HG03103 (cell line): ENCODE measurements around the gene PGS1.

Experiments
- ATAC-seq: cut with Tn5 transposase; IDR thresholded peaks from one replicate; pipeline ENCODE4 v1.9.1; 2021; ENCODE audit warnings: low read depth; ENCODE audit not compliant: unreplicated experiment

Gene PGS1

GRCh38 chr17:78403822-78404221 lies 25.4 kb downstream of the PGS1 start:
- no peak for ATAC-seq

DNA sequence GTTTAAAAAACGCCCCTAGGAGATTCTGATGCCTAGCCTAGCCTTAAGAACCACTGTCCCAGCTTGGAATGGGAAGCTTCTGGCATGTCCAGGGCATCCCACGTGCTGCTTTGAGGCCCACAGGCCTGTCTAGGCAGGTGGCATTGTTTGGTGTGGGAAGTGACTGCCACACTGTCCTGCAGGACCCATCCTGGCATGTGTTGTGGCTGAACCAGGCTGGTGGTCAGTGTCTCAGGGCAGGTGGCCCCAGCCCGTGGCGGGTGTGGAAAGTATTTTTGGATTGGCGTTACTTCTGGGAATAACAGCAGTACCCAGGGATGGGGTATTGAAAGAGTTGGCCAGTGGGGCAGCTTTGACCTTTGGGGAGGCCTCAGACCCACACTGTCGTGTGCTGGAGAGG lies 27.9 kb downstream of the PGS1 start:
- ATAC-seq = no peak

GRCh38 chr17:78406920-78407319 lies 28.5 kb downstream of the PGS1 start:
- no peak for ATAC-seq

GRCh38 chr17:78407387-78408000 lies 29.0 kb downstream of the PGS1 start:
- ATAC-seq = no peak

- no peak for ATAC-seq
Observed at GRCh38 chr17:78408476-78409050, 30.1 kb downstream of the PGS1 start.

- no peak for ATAC-seq
Observed at GRCh38 chr17:78409191-78409928, 30.9 kb downstream of the PGS1 start.

DNA sequence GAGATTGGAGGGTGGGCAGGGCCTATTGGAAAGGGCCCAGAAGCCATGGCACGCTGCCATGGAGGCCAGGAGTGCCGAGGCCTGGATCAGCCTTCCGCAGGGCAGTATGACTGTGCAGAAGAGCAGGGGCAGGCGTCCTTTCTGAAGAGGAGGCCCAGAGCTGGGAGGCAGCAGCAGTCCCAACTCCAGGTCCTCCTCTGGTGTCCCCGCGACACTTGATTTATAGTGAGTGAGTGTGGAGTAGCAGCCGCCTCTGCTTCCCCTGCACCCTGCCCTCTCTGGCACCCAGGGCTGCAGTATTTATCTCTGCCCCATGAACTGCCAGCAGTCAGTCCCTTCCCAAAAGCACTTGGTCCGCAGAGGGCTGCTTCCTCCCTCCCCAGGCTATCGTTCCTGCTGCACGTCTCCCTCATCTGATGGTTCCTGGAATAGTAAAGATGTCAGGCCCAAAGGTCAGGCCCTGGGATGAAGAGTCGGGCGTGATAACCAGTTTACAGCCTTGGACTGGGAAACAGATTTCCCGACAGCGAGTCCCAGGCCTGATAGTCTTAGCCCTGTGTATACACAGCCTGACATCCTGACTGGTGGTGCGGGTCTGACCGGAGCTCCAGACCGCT lies 32.9 kb downstream of the PGS1 start:
- ATAC-seq = no peak

DNA sequence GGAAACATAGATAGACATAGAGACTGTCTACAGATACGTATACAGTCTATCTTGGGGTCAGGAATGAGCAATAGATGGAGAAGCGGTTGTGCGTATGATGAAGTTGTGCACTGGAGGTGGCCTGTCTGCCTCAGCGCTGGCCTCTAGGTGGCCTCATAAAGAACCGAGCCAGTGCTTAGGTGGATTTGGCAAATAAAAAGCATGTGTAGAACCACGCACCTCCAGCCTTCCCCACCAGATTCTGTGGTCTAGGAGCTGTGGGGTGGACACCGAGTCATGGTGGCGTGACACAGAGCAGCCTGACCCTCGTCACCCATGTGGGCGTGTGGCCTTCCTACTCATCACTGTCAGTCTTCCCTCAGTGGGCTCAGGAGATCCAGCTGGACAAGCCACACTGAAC lies 34.0 kb downstream of the PGS1 start:
- ATAC-seq = no peak

DNA sequence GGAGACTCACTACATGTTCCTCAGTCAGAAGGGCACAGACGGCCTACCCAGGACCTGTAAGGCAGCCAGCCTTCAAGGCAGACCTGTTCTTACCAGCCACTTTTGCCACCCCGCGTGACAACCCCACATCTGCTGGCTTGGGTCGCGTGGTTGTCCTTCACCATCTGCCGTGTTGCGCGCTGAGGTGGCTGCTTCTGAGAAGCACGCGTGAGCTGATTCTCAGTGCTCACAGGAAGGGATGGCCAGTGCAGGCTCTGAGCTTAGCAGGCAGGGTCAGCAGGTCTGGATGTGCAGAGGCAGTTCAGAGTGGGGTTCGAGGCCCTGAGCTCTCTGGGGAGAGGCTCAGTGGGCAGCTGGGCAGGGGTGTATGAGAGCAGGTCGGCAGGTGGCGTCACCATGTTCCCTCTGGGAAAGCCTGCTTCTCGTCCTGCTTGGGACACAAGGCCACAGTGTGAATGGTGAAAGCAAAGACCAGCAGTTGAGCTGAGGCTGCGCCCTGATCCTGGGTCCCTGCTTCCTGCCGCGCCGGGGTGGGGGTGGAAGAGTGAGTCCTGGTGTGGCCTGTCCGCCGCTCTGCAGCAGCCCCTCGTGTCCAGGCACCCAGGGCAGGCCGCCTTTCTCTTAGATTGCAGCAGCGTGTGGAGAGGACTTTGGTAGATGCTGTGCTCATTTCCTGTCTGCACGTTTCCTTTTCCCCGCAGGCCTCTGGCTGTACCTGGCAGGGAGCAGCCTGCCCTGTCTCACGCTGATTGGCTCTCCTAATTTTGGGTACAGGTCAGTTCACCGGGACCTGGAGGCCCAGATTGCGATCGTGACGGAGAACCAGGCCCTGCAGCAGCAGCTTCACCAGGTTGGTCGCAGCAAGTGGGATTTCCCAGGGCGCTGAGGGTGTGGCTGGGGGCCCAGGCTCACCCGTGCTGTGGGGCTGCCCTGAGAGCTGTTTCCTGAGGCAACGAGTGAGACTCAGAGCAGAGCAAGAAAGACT lies 36.0 kb downstream of the PGS1 start:
- no peak for ATAC-seq

- ATAC-seq = no peak
Observed at GRCh38 chr17:78415821-78416711, 37.6 kb downstream of the PGS1 start.

DNA sequence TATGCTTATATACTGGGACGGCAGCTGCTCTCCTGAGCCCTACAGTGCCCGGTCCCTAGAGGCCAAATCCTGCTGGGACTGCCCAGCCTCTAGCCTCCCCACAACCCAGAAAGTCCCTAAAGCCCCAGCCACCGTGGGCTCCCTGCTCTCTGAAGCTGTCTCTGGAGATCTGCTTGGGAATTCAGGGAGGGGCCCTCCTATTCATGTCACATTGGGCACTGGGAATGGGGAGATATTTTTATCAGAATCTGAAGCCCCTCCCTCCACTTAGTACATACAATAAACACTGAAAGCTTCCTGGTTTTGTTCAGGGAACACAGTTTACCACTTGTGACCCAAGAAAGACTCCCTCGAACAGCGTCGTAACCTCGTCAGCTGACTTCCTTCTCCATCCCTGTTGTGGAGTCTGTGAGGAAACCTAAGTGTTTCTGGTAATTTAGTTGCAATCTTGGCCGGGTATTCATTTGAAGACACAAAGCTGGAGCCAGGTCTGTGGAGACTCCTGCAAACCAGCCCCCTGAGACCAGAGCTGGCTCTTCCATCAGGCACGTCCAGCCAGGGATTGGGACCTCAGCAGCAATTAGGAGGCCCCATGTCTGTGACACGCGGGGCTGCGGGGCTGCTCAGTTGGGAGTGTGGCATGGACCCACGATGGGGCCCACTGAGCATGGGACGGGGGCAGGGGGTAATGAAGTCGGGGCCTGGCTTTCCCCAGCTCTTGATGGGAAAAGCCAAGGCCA lies 38.5 kb downstream of the PGS1 start:
- ATAC-seq = no peak

GRCh38 chr17:78417531-78417909 lies 39.1 kb downstream of the PGS1 start:
- no peak for ATAC-seq

GRCh38 chr17:78418326-78419026 lies 40.0 kb downstream of the PGS1 start:
- no peak for ATAC-seq

GRCh38 chr17:78419970-78420815 lies 41.7 kb downstream of the PGS1 start:
- no peak for ATAC-seq

- ATAC-seq = no peak
Observed at GRCh38 chr17:78421084-78421533, 42.7 kb downstream of the PGS1 start.

DNA sequence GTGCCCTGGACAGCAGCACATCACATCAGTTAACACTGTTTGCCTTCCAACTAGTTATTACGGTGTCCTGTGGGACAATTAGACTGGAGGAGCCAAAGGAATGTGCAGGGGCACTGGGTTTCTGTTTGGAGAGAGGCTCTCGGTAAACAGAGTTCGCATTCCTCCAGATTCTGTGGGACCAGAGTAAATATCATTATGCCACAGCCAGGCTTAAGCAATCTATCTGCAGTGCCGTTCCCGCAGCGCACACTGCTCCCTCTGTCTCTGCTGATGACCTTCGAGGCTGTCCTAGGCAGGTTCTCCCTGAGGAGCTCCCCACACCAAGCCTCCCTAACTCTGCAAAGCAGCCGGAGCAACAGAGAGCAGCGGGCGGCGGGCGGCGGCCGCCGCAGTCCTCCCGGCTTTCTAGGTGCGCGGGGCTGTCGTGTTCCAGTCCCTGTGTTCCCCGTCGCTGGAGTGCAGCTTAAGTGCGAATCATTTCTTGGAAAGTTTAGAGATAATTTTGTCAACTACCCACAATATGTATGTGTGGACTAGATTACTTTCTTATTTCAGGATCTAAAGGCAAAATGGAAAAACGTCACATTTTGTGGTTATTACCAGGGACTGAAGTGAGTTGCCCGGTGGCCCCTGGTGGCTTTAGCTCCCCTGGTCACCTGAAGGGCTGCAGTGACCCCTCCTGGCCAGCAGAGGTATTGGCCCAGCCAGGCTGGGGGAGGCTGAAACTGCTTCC lies 43.3 kb downstream of the PGS1 start:
- ATAC-seq = no peak

DNA sequence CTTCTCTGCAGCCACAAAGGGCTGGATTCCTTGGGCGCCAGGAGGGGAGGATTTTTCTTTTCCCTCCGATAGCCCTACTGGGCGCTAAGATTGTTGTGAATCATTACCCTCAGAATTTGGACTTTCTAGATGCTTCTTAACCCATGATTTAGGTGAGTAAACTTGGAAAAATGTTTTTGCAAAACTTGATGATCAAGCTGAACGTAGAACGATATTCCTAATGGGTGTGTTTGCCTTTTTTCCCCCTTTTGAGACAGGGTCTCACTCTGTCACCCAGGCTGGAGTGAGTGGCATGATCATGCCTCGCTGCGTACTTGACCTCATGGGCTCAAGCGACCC lies 43.8 kb downstream of the PGS1 start:
- ATAC-seq = no peak
